ENCODE data around the gene EEFSEC. TPM values are rescaled to one million over a fixed set of nuclear protein-coding genes. Genes with fewer than 3 reads are reported as not detected.

EEFSEC gene
- polyA plus RNA-seq, 1 donor (not counting 4 experiments of a cell fraction or from before 2014, with no cell fraction given) = 8.7 TPM

DNA sequence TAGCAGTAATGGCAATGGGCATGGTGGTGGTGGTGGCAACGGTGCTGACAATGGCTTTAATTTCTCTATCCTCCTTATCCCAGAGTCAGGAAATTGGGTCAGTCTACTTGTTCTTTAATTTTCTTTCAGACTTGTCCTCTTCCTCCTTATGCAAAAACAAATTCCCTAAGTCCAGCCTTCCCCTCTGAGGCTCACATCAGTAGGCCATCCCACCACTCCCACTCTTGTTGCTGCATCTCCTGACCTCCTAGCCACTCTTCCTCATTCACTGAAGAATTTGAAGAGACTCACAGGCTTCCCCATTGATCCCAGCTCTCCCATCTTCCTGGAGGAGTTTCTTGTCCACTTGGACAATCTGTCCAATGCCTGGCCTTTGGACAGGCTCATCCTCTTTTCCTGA, 293.5 kb downstream of the EEFSEC start:
- H3K4me3 ChIP-seq (ENCODE audit: control insufficient read depth in 2 of 3, extremely low read depth in 1 of 3, insufficient read depth in 2 of 3, low read depth in 1 of 3, low read length in 3 of 3) = no peak overlapping the region
- H3K9ac ChIP-seq (ENCODE audit: control insufficient read depth, extremely low read depth, insufficient read depth, low read length) = no peak overlapping the region
- FAIRE-seq (no peak), DNase-seq (ENCODE audit: low read depth, low spot score) (no peak)
- H4K20me1 ChIP-seq (ENCODE audit: control insufficient read depth, extremely low read depth, insufficient read depth, low read length) = no peaks in the 10 kb centered on the region
- H3K79me2 ChIP-seq (ENCODE audit: control insufficient read depth, insufficient read depth, low read length) = no peaks in the 10 kb centered on the region
- H3K4me1 ChIP-seq (ENCODE audit: control insufficient read depth, extremely low read depth, insufficient read depth, low read length) = no peaks in the 10 kb centered on the region
- peaks cover 16% of the 10 kb centered on the region for H3K27me3 ChIP-seq (ENCODE audit: control insufficient read depth, extremely low read depth, insufficient read depth, low read length)
- no peaks in the 10 kb centered on the region for H3K9me3 ChIP-seq (ENCODE audit: control insufficient read depth, low read depth, low read length)
- no peak overlapping the region for H3K27ac ChIP-seq (ENCODE audit: control insufficient read depth, insufficient read depth, low read length)
- no peak for TF ChIP-seq EZH2 (IDR thresholded peaks at IDR 0.05; ENCODE audit: low read length)
- TF ChIP-seq, protein P1, sequence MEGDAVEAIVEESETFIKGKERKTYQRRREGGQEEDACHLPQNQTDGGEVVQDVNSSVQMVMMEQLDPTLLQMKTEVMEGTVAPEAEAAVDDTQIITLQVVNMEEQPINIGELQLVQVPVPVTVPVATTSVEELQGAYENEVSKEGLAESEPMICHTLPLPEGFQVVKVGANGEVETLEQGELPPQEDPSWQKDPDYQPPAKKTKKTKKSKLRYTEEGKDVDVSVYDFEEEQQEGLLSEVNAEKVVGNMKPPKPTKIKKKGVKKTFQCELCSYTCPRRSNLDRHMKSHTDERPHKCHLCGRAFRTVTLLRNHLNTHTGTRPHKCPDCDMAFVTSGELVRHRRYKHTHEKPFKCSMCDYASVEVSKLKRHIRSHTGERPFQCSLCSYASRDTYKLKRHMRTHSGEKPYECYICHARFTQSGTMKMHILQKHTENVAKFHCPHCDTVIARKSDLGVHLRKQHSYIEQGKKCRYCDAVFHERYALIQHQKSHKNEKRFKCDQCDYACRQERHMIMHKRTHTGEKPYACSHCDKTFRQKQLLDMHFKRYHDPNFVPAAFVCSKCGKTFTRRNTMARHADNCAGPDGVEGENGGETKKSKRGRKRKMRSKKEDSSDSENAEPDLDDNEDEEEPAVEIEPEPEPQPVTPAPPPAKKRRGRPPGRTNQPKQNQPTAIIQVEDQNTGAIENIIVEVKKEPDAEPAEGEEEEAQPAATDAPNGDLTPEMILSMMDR (optimal IDR thresholded peaks at IDR 0.05 in 1 of 3, IDR thresholded peaks at IDR 0.05 in 1 of 3, conservative IDR thresholded peaks at IDR 0.05 in 1 of 3; ENCODE audit: extremely low read depth in 1 of 3, insufficient read depth in 2 of 3, low read length in 3 of 3) = no peak
- dilution Hi-C loops (cut with MboI; ENCODE audit: extremely low pct_ligation_motif_present, low sequenced_read_pairs) = no loop called here
- no peak overlapping the region for H2AFZ ChIP-seq (ENCODE audit: control insufficient read depth, low read length)
- no peaks in the 10 kb centered on the region for H3K9me1 ChIP-seq (ENCODE audit: control insufficient read depth, extremely low read depth, insufficient read depth, low read length)
- no peaks in the 10 kb centered on the region for H3K36me3 ChIP-seq (ENCODE audit: control insufficient read depth in 2 of 2, extremely low read depth in 1 of 2, insufficient read depth in 2 of 2, low read length in 2 of 2)
- H3K4me2 ChIP-seq (ENCODE audit: control insufficient read depth, extremely low read depth, insufficient read depth, low read depth, low read length) = no peak overlapping the region

DNA sequence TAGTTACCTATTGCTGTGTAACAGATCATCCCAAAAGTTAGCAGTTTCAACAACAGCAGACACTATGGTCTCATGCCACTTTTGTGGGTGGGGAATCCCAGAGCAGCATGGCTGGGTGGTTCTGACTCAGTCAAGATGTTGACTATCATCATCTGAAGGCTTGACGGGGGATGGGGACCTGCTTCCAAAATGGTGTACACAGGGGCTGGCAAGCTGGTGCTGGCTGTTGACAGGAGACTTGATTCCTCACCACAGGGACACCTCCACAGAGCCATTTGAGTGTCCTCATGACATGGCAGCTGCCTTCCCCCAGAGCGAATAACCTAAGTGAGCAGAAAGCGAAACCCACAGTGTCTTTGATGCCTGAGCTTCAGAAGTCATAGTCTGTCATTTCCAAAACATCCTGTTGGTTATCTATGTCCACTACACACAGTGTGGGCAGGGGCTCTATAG, 294.3 kb downstream of the EEFSEC start:
- no peaks in the 10 kb centered on the region for H3K36me3 ChIP-seq (ENCODE audit: control insufficient read depth in 2 of 2, extremely low read depth in 1 of 2, insufficient read depth in 2 of 2, low read length in 2 of 2)
- H3K27me3 ChIP-seq (ENCODE audit: control insufficient read depth, extremely low read depth, insufficient read depth, low read length) = peaks cover 16% of the 10 kb centered on the region
- H3K4me3 ChIP-seq (ENCODE audit: control insufficient read depth in 2 of 3, extremely low read depth in 1 of 3, insufficient read depth in 2 of 3, low read depth in 1 of 3, low read length in 3 of 3) = no peak overlapping the region
- no peak overlapping the region for H3K27ac ChIP-seq (ENCODE audit: control insufficient read depth, insufficient read depth, low read length)
- H3K9ac ChIP-seq (ENCODE audit: control insufficient read depth, extremely low read depth, insufficient read depth, low read length) = no peak overlapping the region
- no peak overlapping the region for H3K4me2 ChIP-seq (ENCODE audit: control insufficient read depth, extremely low read depth, insufficient read depth, low read depth, low read length)
- no peaks in the 10 kb centered on the region for H3K9me1 ChIP-seq (ENCODE audit: control insufficient read depth, extremely low read depth, insufficient read depth, low read length)
- FAIRE-seq (no peak), DNase-seq (ENCODE audit: low read depth, low spot score) (no peak)
- no peaks in the 10 kb centered on the region for H3K9me3 ChIP-seq (ENCODE audit: control insufficient read depth, low read depth, low read length)
- H2AFZ ChIP-seq (ENCODE audit: control insufficient read depth, low read length) = no peak overlapping the region
- dilution Hi-C loops (cut with MboI; ENCODE audit: extremely low pct_ligation_motif_present, low sequenced_read_pairs) = no loop called here
- H3K79me2 ChIP-seq (ENCODE audit: control insufficient read depth, insufficient read depth, low read length) = no peaks in the 10 kb centered on the region
- H3K4me1 ChIP-seq (ENCODE audit: control insufficient read depth, extremely low read depth, insufficient read depth, low read length) = no peaks in the 10 kb centered on the region
- no peaks in the 10 kb centered on the region for H4K20me1 ChIP-seq (ENCODE audit: control insufficient read depth, extremely low read depth, insufficient read depth, low read length)
- TF ChIP-seq, protein P1 (optimal IDR thresholded peaks at IDR 0.05 in 1 of 3, IDR thresholded peaks at IDR 0.05 in 1 of 3, conservative IDR thresholded peaks at IDR 0.05 in 1 of 3; ENCODE audit: extremely low read depth in 1 of 3, insufficient read depth in 2 of 3, low read length in 3 of 3) = no peak
- no peak for TF ChIP-seq EZH2 (IDR thresholded peaks at IDR 0.05; ENCODE audit: low read length)
